HG02870 (cell line): Measurements from ENCODE around the gene ADAMTS18.
"Not testable (repeated sequence)": the region's sequence is repeated elsewhere in the genome, so short reads cannot be mapped to it uniquely, and the experiment has no call there.

Experiments
- ATAC-seq: cut with Tn5 transposase; IDR thresholded peaks from one replicate; pipeline ENCODE4 v1.9.1; 2021; ENCODE audit warnings: mild to moderate bottlenecking, moderate library complexity; ENCODE audit not compliant: unreplicated experiment

The ADAMTS18 gene, protein sequence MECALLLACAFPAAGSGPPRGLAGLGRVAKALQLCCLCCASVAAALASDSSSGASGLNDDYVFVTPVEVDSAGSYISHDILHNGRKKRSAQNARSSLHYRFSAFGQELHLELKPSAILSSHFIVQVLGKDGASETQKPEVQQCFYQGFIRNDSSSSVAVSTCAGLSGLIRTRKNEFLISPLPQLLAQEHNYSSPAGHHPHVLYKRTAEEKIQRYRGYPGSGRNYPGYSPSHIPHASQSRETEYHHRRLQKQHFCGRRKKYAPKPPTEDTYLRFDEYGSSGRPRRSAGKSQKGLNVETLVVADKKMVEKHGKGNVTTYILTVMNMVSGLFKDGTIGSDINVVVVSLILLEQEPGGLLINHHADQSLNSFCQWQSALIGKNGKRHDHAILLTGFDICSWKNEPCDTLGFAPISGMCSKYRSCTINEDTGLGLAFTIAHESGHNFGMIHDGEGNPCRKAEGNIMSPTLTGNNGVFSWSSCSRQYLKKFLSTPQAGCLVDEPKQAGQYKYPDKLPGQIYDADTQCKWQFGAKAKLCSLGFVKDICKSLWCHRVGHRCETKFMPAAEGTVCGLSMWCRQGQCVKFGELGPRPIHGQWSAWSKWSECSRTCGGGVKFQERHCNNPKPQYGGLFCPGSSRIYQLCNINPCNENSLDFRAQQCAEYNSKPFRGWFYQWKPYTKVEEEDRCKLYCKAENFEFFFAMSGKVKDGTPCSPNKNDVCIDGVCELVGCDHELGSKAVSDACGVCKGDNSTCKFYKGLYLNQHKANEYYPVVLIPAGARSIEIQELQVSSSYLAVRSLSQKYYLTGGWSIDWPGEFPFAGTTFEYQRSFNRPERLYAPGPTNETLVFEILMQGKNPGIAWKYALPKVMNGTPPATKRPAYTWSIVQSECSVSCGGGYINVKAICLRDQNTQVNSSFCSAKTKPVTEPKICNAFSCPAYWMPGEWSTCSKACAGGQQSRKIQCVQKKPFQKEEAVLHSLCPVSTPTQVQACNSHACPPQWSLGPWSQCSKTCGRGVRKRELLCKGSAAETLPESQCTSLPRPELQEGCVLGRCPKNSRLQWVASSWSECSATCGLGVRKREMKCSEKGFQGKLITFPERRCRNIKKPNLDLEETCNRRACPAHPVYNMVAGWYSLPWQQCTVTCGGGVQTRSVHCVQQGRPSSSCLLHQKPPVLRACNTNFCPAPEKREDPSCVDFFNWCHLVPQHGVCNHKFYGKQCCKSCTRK (N-terminal part only)

GRCh38 chr16:77434530-77435271, at the start of gene ADAMTS18:
Gene ADAMTS18 (minus strand): TSS chr16:77435034. CDS start chr16:77434695, 339 bp downstream.
- ATAC-seq: no peak

DNA sequence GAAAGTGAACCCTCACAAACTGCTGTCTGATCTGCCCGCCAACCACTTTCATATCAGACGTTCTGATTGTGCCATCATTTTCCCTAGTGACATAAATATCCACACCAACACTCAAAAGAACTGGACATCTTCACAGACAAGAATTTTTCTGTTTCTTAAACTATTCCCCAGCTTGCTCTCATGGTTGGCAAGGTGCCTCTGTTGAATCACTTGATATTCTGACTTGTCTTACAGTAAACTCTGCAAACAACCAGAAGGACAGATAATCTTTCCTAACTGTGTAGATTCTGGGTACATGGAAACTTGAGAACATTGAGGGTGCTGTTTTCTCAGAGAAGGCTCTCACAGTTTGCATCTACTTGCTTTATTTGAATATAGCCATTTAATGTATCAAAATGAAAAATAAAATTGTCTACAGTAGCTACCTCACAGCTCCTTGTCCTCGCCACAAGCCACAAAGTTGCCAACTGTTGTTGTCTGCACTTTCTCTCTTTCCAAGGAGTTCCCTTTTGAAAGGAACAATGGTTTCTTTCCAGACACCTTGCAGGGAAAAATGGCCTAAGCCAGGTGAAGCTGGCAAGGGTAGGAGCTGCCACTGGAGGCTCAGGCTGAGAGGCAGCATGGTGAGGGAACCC, 46.0 kb upstream of the ADAMTS18 start:
- ATAC-seq: no peak

- no peak for ATAC-seq
Measured at GRCh38 chr16:77472262-77472661, 37.4 kb upstream of the ADAMTS18 start.

- no peak for ATAC-seq
Measured at GRCh38 chr16:77470851-77471250, 36.0 kb upstream of the ADAMTS18 start.

- no peak for ATAC-seq
Measured at GRCh38 chr16:77469634-77470033, 34.8 kb upstream of the ADAMTS18 start.

DNA sequence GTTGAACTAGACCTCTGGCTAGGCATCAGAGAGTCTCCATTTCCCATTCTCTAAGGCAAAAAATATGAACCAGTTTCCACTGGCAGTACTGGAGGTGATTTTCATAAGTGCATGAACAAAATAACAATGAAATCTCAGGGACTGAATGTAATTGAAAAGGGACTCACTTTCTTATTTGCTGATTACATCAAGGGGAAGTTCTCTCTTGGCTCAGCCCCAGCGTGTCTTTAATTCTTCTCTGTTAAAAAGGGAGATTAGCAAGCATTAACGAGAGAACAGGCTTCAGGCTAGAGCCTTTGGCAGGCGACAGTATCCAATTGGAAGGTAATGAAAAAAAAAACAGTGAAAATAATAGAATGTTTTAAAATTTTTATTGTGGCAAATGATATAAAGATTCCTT, 34.0 kb upstream of the ADAMTS18 start:
- no peak for ATAC-seq

DNA sequence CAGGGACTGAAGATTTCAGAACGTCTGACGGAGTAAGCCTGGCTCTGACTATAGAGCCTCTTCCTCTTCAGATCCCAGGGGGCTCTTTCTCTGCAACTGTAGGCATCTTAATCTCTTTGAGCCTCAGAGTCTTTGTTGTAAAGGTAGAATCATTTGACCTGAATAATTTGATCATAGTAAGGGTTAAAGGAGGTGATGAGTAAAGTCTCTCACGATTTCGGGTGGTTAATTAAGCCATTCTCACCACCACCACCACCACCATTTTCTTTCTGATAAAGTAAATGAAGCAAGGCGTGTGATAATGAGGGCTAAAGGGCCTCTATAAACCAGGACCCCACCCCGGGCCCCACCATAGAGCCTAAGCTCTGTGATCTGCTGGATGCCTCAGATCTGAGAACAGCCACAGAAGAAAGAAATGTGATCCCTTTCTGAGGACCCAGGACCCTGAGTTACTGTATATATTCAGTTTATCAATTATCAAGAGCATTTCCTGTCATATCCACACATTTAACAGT, 33.0 kb upstream of the ADAMTS18 start:
- no peak for ATAC-seq

DNA sequence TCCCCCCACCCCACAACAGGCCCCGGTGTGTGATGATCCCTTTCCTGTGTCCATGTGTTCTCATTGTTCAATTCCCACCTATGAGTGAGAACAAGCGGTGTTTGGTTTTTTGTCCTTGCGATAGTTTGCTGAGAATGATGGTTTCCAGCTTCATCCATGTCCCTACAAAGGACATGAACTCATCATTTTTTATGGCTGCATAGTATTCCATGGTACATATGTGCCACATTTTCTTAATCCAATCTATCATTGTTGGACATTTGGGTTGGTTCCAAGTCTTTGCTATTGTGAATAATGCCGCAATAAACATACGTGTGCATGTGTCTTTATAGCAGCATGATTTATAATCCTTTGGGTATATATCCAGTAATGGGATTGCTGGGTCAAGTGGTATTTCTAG, 28.8 kb upstream of the ADAMTS18 start:
- not testable (repeated sequence) for ATAC-seq

DNA sequence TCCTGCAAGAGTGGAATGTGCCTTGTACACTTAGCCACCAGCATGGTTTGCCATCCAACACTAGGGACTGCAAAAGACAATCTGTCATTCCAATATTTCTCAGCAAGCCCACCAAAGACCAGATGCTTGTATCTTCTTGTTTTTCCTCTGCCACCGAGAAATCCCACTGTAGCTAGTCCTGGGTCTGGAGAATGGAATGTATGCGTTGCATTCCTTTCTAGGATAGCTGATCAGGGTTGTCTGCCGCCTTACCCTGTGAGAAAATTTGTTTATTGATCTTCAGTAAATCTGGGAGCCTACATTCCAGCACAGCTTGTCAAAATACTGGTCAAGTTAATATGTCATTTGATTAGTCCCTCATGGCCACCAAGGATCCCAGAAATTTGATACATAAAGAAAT, 28.1 kb upstream of the ADAMTS18 start:
- ATAC-seq: no peak

GRCh38 chr16:77459534-77460254, 24.9 kb upstream of the ADAMTS18 start:
- ATAC-seq: no peak

DNA sequence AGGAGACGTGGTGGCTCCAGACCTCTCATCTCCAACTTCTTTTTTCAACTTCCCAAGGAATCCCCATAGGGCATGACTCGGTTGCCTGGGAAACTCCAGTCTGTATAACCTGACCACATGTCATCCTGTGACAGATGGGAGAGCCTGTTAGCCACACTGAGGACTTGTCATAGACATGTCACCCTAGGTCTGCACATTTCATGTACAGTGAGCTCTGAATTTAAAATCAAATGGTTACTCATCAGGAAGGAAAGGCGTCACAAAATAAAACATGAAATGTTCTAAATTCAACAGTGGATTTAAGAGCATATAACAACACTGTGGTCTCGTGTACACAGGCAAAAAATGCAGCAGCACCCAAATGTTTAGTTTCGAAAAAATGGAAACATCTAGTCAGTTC, 22.2 kb upstream of the ADAMTS18 start:
- ATAC-seq: no peak

GRCh38 chr16:77452243-77452642, 17.4 kb upstream of the ADAMTS18 start:
- ATAC-seq: no peak

- no peak for ATAC-seq
Measured at GRCh38 chr16:77450790-77451487, 16.1 kb upstream of the ADAMTS18 start.

- ATAC-seq: no peak
Measured at GRCh38 chr16:77449208-77449607, 14.4 kb upstream of the ADAMTS18 start.

- ATAC-seq: no peak
Measured at GRCh38 chr16:77445324-77445723, 10.5 kb upstream of the ADAMTS18 start.

GRCh38 chr16:77444147-77444460, 9.3 kb upstream of the ADAMTS18 start:
- no peak for ATAC-seq

DNA sequence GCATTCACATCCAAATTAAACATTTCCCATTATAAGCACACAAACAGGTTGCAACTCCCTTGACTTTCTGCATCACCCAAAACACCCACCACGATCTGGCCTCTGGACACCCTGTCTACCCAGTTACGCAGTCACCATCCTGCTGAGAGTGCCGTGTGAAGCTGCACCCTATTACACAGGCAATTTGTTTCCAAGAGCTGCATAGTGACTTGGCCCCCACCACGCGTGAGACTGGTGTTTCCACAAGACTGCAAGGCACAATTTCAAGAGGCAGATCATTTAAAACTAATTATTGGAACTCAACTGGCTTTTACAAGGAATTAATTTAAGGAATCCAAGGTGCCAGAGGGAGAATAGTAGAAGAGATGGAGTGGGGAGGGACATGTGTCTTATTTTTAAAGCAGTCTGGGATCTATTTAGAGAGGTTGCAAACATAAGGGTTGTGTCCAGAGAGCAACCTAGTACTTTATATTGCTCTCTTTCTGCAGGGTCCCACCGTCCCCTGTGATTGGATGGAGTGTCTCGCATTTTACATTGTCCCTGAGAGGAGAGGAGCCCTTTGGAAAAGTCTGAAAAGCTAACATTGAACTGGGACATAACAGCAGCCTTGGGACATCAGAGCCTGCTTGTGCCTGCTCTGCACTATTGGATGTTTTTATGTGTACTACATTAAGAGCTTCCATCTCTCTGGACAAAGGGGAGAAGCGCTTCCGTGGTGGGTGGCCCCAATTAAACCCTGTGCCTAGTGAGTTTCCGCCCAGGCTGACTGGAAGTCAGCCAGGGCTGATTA, 8.7 kb upstream of the ADAMTS18 start:
- ATAC-seq: no peak

GRCh38 chr16:77442078-77442477, 7.2 kb upstream of the ADAMTS18 start:
- ATAC-seq: no peak
